IPS DF 6.9 (cell line): ENCODE data around the gene OR1S2.
"Not testable (repeated sequence)": the region's sequence is repeated elsewhere in the genome, so short reads cannot be mapped to it uniquely, and the experiment has no call there.

Experiments used
- DNase-seq: peaks from one replicate; pipeline ENCODE4 v3.0.0-alpha.2; 2013; ENCODE audit warnings: low read depth, low spot score
- H3K27ac ChIP-seq: one replicate; pipeline ENCODE4 v1.5.1; 2013; ENCODE audit warnings: low read length, control low read depth
- H3K27me3 ChIP-seq: 2 replicates; pipeline ENCODE4 v1.6.1; 2013; ENCODE audit warnings: mild to moderate bottlenecking, low read length; ENCODE audit not compliant: control insufficient read depth, insufficient read depth
- H3K36me3 ChIP-seq: 2 replicates; pipeline ENCODE4 v1.6.1; 2013; ENCODE audit warnings: low read length; ENCODE audit not compliant: control insufficient read depth, insufficient read depth
- H3K4me1 ChIP-seq: 2 replicates; pipeline ENCODE4 v1.6.1; 2013; ENCODE audit warnings: low read length; ENCODE audit not compliant: control insufficient read depth, insufficient read depth
- H3K4me3 ChIP-seq: 2 replicates; pipeline ENCODE4 v1.5.1; 2013; ENCODE audit warnings: mild to moderate bottlenecking, low read length
- H3K9me3 ChIP-seq: 2 replicates; pipeline ENCODE4 v1.6.1; 2013; ENCODE audit warnings: low read length, inconsistent platforms; ENCODE audit not compliant: control insufficient read depth, insufficient read depth
- WGBS: extraction: QIAGEN DNeasy Blood & Tissue Kit; methylation state at CpG from one replicate; pipeline ENCODE4 v1.1.7; 2013; ENCODE audit warnings: mixed read lengths, missing lambda C conversion rate; ENCODE audit not compliant: insufficient read length, insufficient coverage; 5-methylcytosine and 5-hydroxymethylcytosine counted together

OR1S2 gene, protein sequence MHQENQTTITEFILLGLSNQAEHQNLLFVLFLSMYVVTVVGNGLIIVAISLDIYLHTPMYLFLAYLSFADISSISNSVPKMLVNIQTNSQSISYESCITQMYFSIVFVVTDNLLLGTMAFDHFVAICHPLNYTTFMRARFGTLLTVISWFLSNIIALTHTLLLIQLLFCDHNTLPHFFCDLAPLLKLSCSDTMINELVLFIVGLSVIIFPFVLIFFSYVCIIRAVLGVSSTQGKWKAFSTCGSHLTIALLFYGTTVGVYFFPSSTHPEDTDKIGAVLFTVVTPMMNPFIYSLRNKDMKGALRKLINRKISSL

DNA sequence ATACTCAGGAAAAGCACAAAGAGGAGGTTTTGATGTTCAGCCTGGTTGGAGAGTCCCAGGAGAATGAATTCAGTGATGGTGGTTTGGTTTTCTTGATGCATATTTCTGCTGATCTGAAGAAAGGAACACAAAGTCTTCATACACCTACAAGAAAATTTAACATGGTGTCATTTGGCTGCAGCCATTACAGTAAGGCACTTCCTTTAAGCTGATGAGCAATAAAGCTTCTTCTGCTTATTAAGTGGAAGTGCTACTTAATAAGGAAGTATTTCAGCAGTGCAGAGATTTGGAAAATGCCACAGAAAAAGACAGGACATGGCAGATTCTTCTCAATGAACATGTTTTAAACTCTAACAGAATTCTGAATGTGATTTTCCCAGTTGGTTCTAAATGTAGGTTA, at the start of gene OR1S2:
Gene OR1S2 (minus strand): TSS at position 101 of the 400 bp plus-strand sequence. CDS start 0 bp downstream, at position 101.
- H3K36me3 ChIP-seq: no peaks in the 10 kb centered on the region
- no peaks in the 10 kb centered on the region for H3K27me3 ChIP-seq
- H3K4me3 ChIP-seq: no peak within 1 kb of the TSS
- H3K4me1 ChIP-seq: no peaks in the 10 kb centered on the region
- H3K9me3 ChIP-seq: no peaks in the 10 kb centered on the region
- no peak within 1 kb of the TSS for H3K27ac ChIP-seq
- DNase-seq: no peak

DNA sequence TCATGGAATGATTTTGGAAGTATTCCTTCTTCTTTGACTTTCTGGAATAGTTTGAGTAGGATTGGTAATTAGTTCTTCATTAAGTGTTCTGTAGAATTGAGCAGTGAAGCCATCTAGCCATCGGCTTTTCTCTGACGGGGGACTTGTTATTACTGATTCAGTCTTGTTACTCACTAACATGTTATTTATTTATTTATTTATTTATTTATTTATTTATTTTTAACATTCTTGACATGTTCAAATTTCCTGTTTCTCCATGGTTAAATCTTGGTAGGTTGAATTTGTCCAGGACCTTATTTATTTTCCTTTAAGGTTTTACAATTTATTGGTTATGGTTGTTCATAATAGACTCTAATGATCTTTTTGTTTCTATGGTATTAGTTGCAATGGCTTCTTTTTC, 40.0 kb upstream of the OR1S2 start:
- no peak for DNase-seq
- Histone ChIP-seq H3K9me3 (no peaks in the 10 kb centered on the region), H3K36me3 (no peaks in the 10 kb centered on the region), H3K4me3 (no peak overlapping the region), H3K4me1 (no peaks in the 10 kb centered on the region), H3K27me3 (no peaks in the 10 kb centered on the region), H3K27ac (no peak overlapping the region)
- WGBS: no CpG with 5 or more reads among the region's 2 CpGs

DNA sequence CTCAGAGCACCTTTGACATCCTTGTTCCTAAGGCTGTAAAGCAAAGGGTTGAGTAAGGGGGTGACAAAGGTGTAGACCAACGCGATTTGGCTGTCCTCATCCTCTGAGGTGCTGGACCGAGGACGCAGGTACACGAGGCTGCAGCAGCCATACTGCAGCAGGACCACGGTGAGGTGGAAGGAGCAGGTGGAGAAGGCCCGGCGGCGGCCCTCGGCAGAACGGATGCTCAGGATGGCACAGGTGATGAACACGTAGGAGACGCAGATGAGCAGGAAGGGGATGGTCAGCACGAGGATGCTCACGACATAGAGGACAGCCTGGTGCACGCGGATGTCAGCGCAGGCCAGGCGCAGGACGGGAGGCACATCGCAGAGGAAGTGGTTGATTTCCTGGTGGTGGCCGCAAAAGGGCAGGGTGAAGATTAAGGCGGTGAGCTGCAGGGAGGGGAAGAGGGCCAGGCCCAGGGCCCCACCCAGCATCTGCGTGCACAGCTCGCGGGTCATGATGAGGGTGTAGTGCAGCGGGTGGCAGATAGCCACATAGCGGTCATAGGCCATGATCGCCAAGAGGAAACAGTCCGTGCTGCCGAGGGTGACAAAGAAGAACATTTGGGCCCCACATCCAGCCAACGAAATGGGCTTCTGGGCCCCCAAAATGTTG, 24.1 kb upstream of the OR1S2 start:
- Histone ChIP-seq H3K4me1 (no peaks in the 10 kb centered on the region), H3K36me3 (no peaks in the 10 kb centered on the region), H3K9me3 (no peaks in the 10 kb centered on the region), H3K27ac (no peak overlapping the region), H3K4me3 (no peak overlapping the region), H3K27me3 (no peaks in the 10 kb centered on the region)
- no CpG with 5 or more reads among the region's 32 CpGs for WGBS
- DNase-seq: no peak

DNA sequence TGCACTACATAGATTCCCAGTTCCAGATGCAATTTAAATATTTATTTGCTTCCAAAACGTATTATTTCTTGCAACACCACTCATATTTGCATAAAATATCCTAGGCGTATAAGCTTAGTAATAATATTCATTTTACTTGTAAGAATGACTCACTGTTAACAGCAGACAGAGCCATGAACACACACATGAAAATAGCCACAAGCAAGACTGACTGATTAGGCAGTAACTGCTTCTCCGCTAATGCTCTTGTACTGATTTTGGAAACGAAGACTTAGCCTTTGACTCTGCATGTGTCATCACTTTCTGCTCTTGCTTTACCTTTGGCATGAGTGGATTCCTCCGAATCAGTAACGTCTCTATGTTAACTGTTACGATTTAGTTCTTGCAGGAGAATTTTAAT, 18.8 kb upstream of the OR1S2 start:
- WGBS: no CpG with 5 or more reads among the region's 7 CpGs
- H3K9me3 ChIP-seq: no peaks in the 10 kb centered on the region
- no peaks in the 10 kb centered on the region for H3K36me3 ChIP-seq
- no peaks in the 10 kb centered on the region for H3K4me1 ChIP-seq
- H3K27ac ChIP-seq: no peak overlapping the region
- no peak overlapping the region for H3K4me3 ChIP-seq
- H3K27me3 ChIP-seq: no peaks in the 10 kb centered on the region; the same call in 1 of the 2 replicates
- DNase-seq: no peak

DNA sequence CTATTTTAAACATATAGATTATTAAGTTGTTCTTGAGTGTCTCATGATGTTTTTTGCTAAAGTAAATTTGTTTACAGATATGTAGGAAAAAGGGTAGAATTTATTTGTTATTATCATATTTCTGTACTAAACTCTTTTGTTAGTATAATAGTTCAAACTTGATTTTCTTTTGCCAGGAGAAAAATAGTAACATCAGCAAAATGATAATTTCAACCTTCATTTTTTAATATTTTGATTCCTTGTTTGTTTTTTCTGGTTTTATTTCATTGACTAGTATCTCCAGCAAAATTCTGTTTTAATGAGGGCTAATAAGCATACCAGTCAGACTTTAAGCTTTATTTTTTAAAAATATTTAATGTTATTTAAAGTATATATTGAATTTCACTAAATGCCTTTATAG, 12.5 kb upstream of the OR1S2 start:
- H3K4me3 ChIP-seq: no peak overlapping the region
- H3K36me3 ChIP-seq: no peaks in the 10 kb centered on the region
- no peak overlapping the region for H3K27ac ChIP-seq
- no peak for DNase-seq
- no peaks in the 10 kb centered on the region; the same call in 1 of the 2 replicates for H3K27me3 ChIP-seq
- H3K4me1 ChIP-seq: no peaks in the 10 kb centered on the region
- H3K9me3 ChIP-seq: no peaks in the 10 kb centered on the region

DNA sequence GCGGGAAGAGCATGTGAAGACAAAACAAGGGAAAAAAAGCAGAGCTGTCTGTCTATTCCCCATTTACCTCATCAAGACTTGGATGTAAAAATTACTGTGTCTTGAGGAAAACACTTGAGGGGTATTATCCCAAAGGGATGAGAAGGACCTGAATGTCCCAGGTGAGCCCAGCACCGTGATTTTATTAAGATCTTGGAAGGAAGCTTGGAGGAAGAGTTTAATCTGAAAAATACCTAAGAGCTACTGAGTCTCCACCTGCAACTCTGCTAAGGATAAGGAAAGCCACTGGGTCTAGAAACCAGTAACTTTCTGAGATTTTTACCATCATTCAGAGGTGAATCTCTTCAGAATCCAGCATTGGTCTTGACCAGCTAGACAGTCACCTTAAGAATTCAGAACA, 8.5 kb upstream of the OR1S2 start, which contains the start of gene OR1S1:
Gene OR1S1 (plus strand): TSS at position 301 of the 400 bp plus-strand sequence.
- not testable (repeated sequence) for H3K9me3 ChIP-seq, H3K36me3 ChIP-seq, H3K4me3 ChIP-seq, H3K27ac ChIP-seq, H3K4me1 ChIP-seq, H3K27me3 ChIP-seq, DNase-seq
- no CpG with 5 or more reads among the region's 2 CpGs for WGBS

DNA sequence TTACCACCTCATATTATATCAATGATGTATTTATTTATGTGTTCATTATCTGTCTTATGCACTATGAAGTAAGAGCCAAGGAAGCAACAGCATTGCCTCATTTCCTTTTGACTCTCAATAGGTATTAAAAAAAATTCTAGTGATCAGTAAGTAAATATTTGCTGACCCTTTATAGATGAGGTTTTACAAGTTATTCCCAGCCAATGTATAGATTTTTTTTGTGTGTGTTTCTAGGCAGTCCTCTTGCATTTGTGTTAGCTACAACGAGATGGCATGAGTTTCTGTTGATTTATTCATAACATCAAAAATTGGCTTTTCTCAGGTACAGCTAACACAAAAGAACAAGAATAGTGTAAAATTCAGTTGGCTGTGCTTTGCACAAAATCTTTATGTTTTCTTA, 4.7 kb downstream of the OR1S2 start:
- Histone ChIP-seq H3K27ac (no peak overlapping the region), H3K9me3 (no peaks in the 10 kb centered on the region), H3K27me3 (no peaks in the 10 kb centered on the region), H3K4me1 (no peaks in the 10 kb centered on the region), H3K4me3 (no peak overlapping the region), H3K36me3 (no peaks in the 10 kb centered on the region)
- no CpG with 5 or more reads among the region's 1 CpG for WGBS
- no peak for DNase-seq

DNA sequence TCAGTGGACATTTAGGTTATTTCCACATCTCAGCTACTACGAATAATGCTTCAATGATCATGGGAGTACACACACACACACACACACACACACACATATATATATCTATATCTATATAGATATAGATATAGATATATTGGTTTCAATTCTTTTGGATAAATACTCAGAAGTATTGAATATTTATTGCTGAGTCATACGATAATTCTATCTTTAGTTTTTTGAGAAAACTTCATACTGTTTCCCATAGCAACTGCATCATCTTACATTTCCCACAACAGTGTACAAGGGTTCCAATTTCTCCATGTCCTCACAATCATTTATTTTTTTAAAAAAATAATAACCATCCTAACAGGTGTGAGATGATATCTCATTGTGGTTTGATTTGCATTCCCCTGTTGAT, 8.0 kb downstream of the OR1S2 start:
- H3K27me3 ChIP-seq: no peaks in the 10 kb centered on the region
- WGBS: no CpG with 5 or more reads among the region's 2 CpGs
- H3K4me3 ChIP-seq: no peak overlapping the region
- H3K4me1 ChIP-seq: no peaks in the 10 kb centered on the region
- no peaks in the 10 kb centered on the region for H3K36me3 ChIP-seq
- no peaks in the 10 kb centered on the region for H3K9me3 ChIP-seq
- no peak overlapping the region for H3K27ac ChIP-seq
- no peak for DNase-seq

DNA sequence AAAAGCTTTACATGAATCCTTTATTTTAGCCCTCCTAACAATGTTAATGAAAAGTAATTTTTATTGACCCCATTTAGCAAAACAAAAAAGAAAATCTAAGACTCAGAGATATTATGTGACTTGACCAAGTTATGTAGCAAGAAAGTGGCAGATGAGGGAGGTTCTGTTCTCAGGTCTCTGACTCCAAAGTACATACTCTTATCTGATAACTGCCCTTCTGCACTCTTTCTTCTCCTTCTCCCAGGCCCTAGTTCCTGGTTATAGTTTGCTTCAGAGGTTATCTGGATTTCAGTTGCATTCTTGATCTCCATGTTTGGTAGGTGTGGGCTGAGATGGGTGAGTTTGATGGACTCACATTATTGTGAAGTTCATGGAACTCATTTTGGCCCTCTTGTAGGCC, 10.6 kb downstream of the OR1S2 start:
- no peaks in the 10 kb centered on the region for H3K9me3 ChIP-seq
- no peak overlapping the region for H3K4me3 ChIP-seq
- no peaks in the 10 kb centered on the region for H3K36me3 ChIP-seq
- H3K27ac ChIP-seq: no peak overlapping the region
- DNase-seq: no peak
- no peaks in the 10 kb centered on the region for H3K4me1 ChIP-seq
- no peaks in the 10 kb centered on the region for H3K27me3 ChIP-seq

DNA sequence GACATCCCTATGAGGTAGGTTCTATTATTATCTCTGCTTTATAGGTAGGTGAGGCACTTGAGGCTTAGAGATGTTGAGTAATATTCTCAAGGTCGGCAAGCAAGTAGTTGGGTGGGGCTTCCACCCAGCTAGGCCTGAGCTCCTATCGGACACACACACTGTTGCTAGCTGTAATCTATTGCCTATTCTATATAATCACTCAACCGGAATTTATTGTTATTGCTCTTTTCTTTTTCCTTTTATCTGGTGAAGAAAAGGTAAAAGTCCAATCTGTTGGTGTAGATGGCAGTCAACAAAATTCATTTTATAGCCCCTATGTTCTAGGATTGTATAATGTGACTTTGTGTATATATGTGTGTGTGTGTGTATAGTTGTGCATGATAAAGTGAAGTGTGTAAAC, 11.7 kb downstream of the OR1S2 start:
- Histone ChIP-seq H3K4me1 (no peaks in the 10 kb centered on the region), H3K27me3 (no peaks in the 10 kb centered on the region), H3K9me3 (no peaks in the 10 kb centered on the region), H3K27ac (no peak overlapping the region), H3K4me3 (no peak overlapping the region), H3K36me3 (no peaks in the 10 kb centered on the region)
- no peak for DNase-seq
- no CpG with 5 or more reads among the region's 3 CpGs for WGBS

DNA sequence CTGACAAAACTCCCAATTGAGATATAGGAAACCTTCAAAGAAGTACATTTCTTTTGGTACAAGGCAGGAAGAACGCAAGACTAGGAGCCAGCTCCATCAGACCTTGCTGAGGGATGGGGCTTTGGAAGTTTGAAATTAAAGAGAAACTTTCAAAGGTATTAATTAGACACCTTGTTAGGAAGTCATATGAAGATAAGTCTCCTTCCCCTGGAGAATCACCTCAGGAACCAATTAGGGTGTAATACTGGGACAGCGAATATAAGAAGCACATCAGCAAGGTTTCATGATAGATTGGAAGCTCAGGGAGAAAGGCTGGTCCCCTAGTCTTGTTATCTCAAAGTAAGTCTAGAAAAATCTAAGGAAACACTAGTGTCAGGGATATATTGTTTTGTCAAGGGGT, 15.2 kb downstream of the OR1S2 start, which contains the start of gene OR9Q2:
Gene OR9Q2 (plus strand): TSS at position 301 of the 400 bp plus-strand sequence. CDS start 1,421 bp downstream, outside the sequence.
- no peak within 1 kb of the TSS for H3K4me3 ChIP-seq
- no peaks in the 10 kb centered on the region for H3K9me3 ChIP-seq
- DNase-seq: no peak
- no peaks in the 10 kb centered on the region for H3K4me1 ChIP-seq
- H3K27ac ChIP-seq: no peak within 1 kb of the TSS
- WGBS: no CpG with 5 or more reads among the region's 2 CpGs
- H3K36me3 ChIP-seq: no peaks in the 10 kb centered on the region
- no peaks in the 10 kb centered on the region; the same call in 1 of the 2 replicates for H3K27me3 ChIP-seq
